ACHN (cell line): ENCODE measurements around the gene COPS2.

Experiments
- DNase-seq: peaks from one replicate; pipeline ENCODE4 v3.0.0-alpha.2; 2015
- in situ Hi-C: cut with HindIII; loops from 2 replicates; pipeline ENCODE4 v1.10.0; 2017; ENCODE audit warnings: low sequenced_read_pairs, low pct_ligation_motif_present, low pct_unique_long_range_greater_than_20kb

Gene COPS2

GRCh38 chr15:49168016-49168415 is 12.6 kb upstream of the COPS2 start:
- in situ Hi-C loops: no loop called here
- DNase-seq: no peak

DNA sequence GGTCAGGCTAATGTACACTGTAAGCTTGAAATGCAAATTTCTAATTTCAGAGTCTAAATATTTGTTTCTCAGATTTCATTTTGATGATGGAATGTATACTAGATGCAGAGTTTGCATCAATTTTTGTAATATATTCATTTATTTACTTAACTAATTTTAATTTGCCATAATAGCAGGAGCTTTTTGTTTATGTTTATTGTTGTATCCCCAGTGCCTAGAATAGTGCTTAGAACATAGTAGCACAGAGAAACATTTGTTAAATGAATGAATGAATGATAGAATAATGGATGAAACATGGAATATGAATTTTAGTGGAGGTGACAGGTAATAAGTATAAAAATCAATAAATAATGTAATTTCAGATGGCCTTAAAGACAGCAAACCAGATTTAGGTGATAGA is 9.5 kb upstream of the COPS2 start:
- no peak for DNase-seq
- in situ Hi-C loops: no loop called here

GRCh38 chr15:49163678-49164077 is 8.3 kb upstream of the COPS2 start:
- DNase-seq: no peak
- in situ Hi-C loops: no loop called here

GRCh38 chr15:49155834-49156627 is 632 bp upstream of the COPS2 start:
- peak; percentile 44 for DNase-seq
- in situ Hi-C loops: no loop called here

GRCh38 chr15:49154799-49155109 is 645 bp downstream of the COPS2 start:
- no peak for DNase-seq
- in situ Hi-C loops: no loop called here

- in situ Hi-C loops: no loop called here
- no peak for DNase-seq
Observed at GRCh38 chr15:49154359-49154758, 1.0 kb downstream of the COPS2 start.

- no peak for DNase-seq
- in situ Hi-C loops: no loop called here
Observed at GRCh38 chr15:49152552-49153312, 2.7 kb downstream of the COPS2 start.

DNA sequence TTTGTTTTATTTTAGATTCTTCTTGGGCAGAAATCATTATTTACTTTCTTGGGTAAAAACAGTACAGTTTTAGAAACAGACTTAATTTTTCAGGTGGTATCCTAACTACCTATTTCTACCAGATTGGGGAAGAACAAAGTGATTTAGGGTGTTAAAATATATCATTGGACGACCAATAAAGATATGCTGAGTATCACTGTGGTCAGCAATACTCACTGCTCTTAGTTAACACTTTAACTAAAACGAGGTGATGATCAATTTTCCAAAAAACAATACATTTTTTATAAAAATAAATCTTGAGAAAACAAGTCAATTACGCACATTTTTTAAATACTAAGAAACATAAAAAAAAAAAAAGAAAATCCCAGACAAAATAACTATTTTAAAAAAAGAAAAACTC is 3.6 kb downstream of the COPS2 start:
- in situ Hi-C loops: no loop called here
- DNase-seq: no peak

GRCh38 chr15:49148727-49149126 is 6.7 kb downstream of the COPS2 start:
- in situ Hi-C loops: no loop called here
- DNase-seq: no peak

- no peak for DNase-seq
- in situ Hi-C loops: no loop called here
Observed at GRCh38 chr15:49148298-49148697, 7.1 kb downstream of the COPS2 start.

DNA sequence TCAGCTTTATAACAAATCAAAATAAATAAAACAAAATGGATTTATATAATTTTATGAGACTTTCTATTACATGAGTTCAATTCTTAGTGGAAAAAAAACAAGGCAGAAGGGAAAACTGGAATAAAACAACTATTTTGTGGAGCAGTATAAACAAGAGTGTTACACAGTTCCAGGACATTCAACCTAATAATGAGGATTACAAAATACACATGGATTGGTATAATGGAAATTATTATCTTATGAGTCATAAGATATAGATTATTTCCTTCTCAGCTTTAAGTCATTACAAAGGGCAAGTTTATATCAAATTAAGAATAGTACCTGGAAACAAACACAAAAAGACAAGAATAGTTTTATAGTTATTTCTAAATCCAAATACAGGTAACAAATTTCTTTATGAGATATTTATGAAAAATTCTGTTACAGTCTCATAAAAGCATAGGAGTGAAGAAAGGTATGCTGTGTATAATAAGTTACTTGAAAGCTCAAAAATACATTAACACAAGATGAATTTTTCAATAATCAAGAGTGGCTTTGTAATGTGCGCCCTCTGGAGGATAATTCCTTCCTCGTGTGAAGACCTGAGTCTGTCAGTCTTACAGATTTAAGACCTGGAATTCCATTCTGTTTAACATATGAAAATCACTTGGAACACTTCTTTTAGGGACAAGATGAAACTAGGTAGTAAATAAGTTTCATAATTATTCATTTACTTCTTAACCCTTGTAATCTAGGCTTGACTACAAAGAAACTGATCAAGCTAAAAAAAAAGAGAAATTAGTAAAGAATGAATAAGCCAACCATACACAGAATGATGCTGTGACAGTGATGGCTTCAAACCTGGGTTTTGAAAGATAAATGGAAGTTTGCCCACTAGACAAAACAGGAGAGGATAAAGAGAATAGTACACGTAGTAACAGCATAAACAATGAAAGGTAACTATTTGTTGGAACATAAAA is 9.5 kb downstream of the COPS2 start:
- DNase-seq: peak; percentile 60
- in situ Hi-C loops: no loop called here

DNA sequence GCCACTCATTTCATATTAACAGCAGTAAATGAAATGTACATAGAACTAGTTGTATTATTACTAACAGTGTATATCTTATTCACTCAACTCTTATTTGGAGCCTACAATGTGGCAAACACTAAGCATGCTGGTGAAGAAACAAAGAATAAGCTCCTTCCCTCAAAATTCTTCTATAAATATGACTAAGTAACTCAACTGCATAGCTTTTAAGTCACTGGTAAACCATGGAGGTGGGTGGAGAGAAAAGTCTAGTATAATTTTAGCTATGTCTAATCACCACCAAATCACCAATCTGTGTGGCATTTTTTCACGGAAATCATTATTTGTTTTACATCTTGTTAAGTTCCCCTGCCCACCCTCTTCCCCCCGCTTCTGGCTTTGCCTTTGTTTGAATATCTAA is 17.5 kb downstream of the COPS2 start:
- in situ Hi-C loops: no loop called here
- no peak for DNase-seq

GRCh38 chr15:49135911-49136310 is 19.5 kb downstream of the COPS2 start:
- in situ Hi-C loops: no loop called here
- peak; percentile 78 for DNase-seq

DNA sequence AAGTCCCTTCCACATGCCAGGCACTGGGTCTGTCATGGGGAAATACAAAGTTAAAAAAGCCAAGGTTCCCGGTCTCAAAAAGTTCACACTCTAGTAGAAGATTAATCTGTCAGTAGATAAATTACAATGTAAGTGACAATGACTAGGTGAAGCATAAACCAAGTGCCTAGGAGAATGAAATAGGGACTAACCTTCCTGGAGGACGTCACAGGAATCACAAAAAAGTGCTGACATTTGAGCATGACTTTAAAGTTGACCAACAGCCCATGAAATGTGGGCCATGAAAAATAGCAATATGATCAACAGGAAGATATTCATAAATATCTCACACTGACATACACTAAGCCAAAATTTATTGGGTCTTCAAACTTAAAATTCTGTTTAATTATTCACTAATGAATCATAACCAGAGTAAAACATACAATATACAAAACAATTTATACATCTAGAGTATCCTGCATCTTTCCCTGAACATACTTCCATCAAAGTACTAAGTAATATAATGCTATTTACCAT is 20.0 kb downstream of the COPS2 start:
- DNase-seq: peak; percentile 45
- in situ Hi-C loops: no loop called here

DNA sequence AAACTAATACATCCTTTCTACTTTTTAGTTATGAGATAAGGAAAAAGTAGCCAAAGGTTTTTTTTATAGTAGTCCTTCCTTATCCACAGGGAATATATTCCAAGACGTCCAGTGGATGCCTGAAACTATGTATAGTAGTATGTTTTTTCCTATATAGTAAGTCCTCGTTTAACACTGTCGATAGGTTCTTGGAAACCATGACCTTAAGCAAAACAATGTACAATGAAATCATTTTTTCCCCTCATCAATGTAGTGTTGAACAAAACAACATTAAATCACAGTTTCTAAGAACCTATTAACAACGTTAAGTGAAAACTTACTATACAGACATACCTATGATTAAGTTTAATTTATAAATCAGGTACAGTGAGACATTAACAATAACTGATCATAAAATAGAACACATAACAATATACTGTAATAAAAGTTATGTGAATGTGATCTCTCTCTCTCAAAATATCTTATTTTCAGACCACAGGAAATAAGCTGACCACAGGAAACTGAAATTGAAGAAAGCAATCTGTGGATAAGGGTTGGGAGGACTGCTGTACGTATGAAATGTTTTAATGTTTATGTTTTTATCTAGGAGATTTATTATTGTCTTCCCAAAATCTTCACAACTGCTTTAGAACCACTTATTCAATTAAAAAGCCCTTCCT is 20.6 kb downstream of the COPS2 start:
- DNase-seq: no peak
- in situ Hi-C loops: no loop called here

DNA sequence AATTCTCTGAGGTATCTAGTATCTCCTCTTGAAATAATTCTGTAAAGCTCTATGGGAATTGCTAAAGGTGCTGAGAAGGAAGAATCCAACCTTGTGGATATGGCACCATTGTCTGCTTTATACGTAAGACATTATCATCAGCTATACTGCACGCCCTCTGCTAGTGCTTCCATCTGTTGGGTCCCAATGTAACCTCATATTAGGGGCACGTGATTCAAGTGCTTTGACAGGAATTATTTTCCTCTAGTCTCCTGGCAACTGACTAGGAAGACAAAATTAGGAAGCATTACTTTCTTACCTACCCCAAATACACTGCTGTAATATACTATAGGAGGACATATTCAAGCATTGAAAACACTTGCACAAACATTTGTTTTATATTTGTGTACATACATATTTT is 24.0 kb downstream of the COPS2 start:
- in situ Hi-C loops: no loop called here
- DNase-seq: no peak

DNA sequence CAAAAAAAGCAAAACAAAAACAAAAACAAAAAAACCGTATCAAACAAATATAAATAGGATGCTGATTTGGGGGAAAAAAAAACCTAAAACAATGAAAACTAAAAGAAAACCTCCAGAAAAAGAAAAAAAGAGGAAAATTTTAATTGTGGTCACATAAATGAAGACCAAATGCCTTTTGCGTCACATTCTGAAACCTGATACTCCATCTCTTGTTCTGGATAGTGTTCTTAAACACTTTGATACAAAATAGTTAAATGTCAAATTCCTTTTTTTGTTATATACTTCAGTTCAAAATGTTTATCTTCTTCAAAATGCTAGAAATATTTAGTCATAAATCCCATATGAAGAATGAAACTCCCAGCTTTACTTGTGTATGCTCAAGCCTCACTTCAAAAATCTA is 31.0 kb downstream of the COPS2 start:
- in situ Hi-C loops: no loop called here
- no peak for DNase-seq

DNA sequence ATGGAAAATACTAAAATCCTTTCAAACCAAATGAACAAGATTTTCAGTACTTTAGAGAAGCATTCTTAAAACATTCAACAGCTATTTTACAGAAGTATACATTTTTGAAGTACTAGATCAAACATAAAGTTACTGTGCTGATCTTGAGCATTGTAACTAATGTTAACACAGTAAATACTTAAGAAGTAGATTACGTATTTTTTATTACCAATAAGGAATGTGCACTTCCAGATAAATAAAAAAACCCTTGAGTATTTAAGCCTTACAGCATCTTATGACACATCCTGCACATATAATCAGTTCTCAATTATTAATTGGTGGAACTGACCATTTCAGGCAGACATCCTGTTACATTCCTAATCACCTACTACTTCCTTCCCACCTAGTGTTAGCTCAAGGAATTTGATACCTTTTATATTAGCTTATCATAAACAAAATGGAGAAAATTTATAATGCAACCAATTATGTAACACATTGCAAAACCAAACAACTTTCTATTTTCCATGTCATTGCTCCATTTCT is 32.8 kb downstream of the COPS2 start:
- in situ Hi-C loops: no loop called here
- DNase-seq: no peak
